SU-DHL-6 (cell line): ENCODE results near the gene ELMO1.

Source experiments
- EZH2phosphoT487 ChIP-seq: fragments of 200-600 bp; sonication (generic), shearing (Covaris generic); conservative IDR thresholded peaks from 2 replicates; pipeline ENCODE4 v1.6.1; 2018; ENCODE audit warnings: mild to moderate bottlenecking, antibody characterized with exemption, low read length, moderate library complexity, mixed read lengths
- TF ChIP-seq, protein P1 (sequence below): fragments of 200-600 bp; sonication (generic); IDR thresholded peaks from one replicate; pipeline ENCODE4 v1.5.1; 2017; ENCODE audit warnings: antibody characterized with exemption, mild to moderate bottlenecking, low read length, moderate library complexity; ENCODE audit not compliant: insufficient read depth, poor library complexity, severe bottlenecking

- TF ChIP-seq, protein P1, sequence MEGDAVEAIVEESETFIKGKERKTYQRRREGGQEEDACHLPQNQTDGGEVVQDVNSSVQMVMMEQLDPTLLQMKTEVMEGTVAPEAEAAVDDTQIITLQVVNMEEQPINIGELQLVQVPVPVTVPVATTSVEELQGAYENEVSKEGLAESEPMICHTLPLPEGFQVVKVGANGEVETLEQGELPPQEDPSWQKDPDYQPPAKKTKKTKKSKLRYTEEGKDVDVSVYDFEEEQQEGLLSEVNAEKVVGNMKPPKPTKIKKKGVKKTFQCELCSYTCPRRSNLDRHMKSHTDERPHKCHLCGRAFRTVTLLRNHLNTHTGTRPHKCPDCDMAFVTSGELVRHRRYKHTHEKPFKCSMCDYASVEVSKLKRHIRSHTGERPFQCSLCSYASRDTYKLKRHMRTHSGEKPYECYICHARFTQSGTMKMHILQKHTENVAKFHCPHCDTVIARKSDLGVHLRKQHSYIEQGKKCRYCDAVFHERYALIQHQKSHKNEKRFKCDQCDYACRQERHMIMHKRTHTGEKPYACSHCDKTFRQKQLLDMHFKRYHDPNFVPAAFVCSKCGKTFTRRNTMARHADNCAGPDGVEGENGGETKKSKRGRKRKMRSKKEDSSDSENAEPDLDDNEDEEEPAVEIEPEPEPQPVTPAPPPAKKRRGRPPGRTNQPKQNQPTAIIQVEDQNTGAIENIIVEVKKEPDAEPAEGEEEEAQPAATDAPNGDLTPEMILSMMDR, result no peak
- TF ChIP-seq EZH2phosphoT487, result no peak
Observed at GRCh38 chr7:37162106-37162505, 286.6 kb downstream of the ELMO1 start.
